MG63 (cell line): ENCODE data around the gene SHROOM3. TPM values are rescaled to one million over a fixed set of nuclear protein-coding genes. Genes with fewer than 3 reads are reported as not detected.
A peak's percentile ranks its signal among the peaks of the same experiment; 100 is the strongest.

Experiments used
- DNase-seq: peaks from one replicate; pipeline ENCODE4 v3.0.0-alpha.2; 2020
- H3K27me3 ChIP-seq: fragments of 250-450 bp; sonication (Bioruptor Pico); 2 replicates; pipeline ENCODE4 v1.5.1; 2020; ENCODE audit warnings: mild to moderate bottlenecking, moderate library complexity
- H3K36me3 ChIP-seq: fragments of 250-450 bp; sonication (Bioruptor Pico); 2 replicates; pipeline ENCODE4 v1.5.1; 2020; ENCODE audit warnings: mild to moderate bottlenecking, moderate library complexity
- H3K4me3 ChIP-seq: fragments of 250-450 bp; sonication (Bioruptor Pico); 2 replicates; pipeline ENCODE4 v1.5.1; 2020; ENCODE audit warnings: mild to moderate bottlenecking, moderate library complexity
- H3K9me3 ChIP-seq: fragments of 250-450 bp; sonication (Bioruptor Pico); 2 replicates; pipeline ENCODE4 v1.5.1; 2020; ENCODE audit warnings: mild to moderate bottlenecking, moderate library complexity
- total RNA-seq: library from RNA; depleted of rRNA; stranded (reverse); fragments of >200 nt; shearing (Covaris generic); gene quantifications from 2 replicates; pipeline ENCODE4 v1.2.3, GENCODE V29; 2014; ENCODE audit warnings: low replicate concordance

Gene SHROOM3
- total RNA-seq, 1 experiment from 2014 or later = 10.0 TPM

DNA sequence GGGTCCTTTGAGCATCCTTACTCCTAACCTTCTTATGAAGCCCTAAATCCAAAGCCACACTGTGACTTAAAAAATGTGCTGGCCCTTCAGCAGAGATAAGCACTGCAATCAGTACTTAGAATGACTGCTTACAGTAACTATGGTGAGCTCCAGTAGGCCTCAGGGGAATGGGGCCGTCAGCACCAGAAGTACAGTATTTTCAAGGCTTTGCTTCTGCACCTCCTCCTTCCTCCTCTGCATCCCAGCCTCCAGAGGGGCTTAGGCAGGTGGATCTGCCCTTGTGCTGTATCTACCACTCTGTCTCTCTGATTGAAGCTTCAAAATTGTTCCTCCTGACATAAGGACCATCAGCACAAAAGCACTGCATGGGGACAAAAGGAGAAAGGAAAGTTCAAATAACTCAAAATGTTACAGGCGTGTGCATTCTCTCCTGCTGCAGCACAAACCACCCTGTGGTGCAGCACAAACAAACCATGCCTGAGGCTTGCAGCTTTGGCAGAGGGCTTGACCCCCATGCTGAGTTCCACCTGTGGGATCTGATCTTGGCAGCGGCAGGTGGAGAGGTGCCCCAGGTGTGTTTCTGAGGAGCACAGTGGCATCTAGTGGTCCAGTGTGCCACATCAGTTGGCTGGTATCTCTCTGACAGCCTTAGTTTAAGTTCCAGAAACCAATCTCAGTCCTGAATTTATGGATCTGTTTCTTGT lies 298.2 kb downstream of the SHROOM3 start:
- H3K9me3 ChIP-seq = no peaks in the 10 kb centered on the region
- no peak for DNase-seq
- H3K4me3 ChIP-seq = no peak overlapping the region
- H3K36me3 ChIP-seq = 0 out of 2 replicates have a peak, but pooled peaks cover 2% of the 10 kb centered on the region
- H3K27me3 ChIP-seq = no peaks in the 10 kb centered on the region

DNA sequence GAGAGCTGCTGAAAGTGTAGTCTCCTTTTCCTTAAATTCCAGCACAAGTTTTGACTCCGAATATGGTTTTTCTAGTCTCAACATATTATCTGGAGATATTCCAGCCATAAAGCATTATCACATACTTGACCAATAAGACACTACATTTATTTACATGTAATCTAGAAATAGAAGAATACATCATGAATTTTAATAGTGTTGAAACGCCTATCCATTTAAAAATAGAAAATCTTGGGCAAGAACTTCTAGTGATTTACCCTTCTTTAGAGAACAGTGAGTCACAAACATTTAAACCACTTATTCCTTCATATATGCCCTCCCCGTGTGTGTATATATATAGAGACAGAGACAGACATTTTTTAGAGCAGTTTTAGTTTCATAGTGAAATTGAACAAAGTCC lies 301.4 kb downstream of the SHROOM3 start:
- H3K36me3 ChIP-seq = peaks cover 7% of the 10 kb centered on the region; the same call in 1 of the 2 replicates
- no peak for DNase-seq
- H3K9me3 ChIP-seq = no peaks in the 10 kb centered on the region
- H3K27me3 ChIP-seq = no peaks in the 10 kb centered on the region
- H3K4me3 ChIP-seq = no peak overlapping the region

DNA sequence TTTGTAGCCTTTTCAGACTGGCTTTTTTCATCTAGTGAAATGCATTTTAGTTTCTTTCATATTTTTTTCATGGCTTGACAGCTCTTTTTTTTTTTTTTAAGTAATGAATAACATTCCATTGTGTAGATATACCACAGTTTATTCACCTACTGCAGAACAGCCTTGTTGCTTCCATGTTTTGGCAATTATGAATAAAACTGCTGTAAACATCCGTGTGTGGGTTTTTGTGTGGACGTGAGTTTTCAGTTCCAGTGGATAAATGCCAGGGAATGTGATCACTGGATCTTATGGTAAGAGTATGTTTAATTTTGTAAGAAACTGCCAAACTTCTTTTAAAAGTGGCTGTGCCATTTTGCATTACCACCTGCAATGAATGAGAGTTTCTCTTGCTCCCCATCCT lies 302.2 kb downstream of the SHROOM3 start:
- Histone ChIP-seq H3K9me3 (no peaks in the 10 kb centered on the region), H3K4me3 (no peak overlapping the region), H3K27me3 (no peaks in the 10 kb centered on the region), H3K36me3 (peaks cover 7% of the 10 kb centered on the region; the same call in 1 of the 2 replicates)
- no peak for DNase-seq

DNA sequence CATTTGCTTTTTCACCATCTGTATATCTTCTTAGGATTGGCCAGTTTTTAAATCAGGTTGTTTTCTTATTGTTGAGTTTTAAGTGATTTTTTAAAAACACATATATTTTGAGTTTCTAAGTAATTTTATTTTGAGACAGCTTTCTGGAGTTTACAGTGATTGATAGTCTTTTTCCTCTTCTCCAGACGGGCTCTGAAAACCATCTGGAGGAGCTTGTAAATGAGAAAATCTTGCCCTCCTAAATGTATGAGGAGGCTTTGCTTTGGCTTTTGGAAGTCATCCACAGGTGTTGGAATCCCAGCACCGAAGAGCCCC lies 302.7 kb downstream of the SHROOM3 start:
- Histone ChIP-seq H3K4me3 (no peak overlapping the region), H3K36me3 (peaks cover 7% of the 10 kb centered on the region)

DNA sequence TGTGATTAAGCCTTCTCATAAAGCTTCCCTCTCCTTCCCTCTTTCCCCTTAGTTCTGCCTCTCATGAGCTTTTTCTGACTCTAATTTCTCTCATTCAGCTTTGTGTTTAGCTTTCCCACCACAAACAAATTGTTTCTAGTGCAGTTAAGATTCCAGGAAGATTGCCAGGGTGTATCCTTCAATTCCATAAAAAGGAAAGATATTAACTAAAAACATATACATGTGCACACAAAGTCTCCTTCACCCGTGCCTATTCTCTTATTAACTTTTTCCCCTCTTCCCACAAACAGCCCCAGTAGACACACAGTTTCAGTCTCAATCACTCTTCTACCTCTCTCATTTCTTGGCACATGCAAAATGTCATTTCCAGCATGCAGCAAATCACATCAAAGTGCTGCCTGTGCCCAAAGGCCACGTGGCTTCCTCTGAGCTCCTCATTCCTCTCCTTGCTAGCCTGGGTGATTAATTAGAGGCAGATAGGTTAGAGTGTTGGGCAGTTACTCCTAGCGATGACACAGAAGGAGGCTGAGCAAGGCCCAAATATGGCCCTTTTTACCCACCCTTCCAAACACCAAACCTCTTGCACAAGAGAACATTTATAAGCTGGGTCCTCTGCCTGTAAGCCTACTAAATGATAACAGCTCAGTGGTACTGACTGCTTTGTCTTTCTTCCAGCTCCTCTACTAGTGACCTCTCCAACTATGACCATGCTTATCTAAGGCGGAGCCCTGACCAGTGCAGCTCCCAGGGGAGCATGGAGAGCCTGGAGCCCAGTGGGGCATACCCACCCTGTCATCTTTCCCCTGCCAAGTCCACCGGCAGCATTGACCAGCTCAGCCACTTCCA lies 303.3 kb downstream of the SHROOM3 start:
- Histone ChIP-seq H3K36me3 (peaks cover 7% of the 10 kb centered on the region), H3K9me3 (no peaks in the 10 kb centered on the region), H3K4me3 (no peak overlapping the region), H3K27me3 (no peaks in the 10 kb centered on the region)
- peak; percentile 55 for DNase-seq

More for the DNA sequence above, 302.7 kb downstream of the SHROOM3 start:
- no peak for DNase-seq
- Histone ChIP-seq H3K27me3 (no peaks in the 10 kb centered on the region), H3K9me3 (no peaks in the 10 kb centered on the region)

DNA sequence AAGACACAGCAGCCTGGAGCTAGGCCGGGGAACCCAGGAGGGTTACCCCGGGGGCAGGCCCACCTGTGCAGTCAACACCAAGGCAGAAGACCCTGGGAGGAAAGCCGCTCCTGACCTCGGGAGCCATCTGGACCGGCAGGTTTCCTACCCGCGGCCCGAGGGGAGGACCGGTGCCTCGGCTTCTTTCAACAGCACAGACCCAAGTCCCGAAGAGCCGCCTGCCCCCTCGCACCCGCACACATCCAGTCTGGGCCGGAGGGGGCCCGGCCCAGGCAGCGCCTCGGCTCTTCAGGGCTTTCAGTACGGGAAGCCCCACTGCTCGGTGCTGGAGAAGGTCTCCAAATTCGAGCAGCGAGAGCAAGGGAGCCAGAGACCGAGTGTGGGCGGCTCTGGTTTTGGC lies 305.2 kb downstream of the SHROOM3 start:
- Histone ChIP-seq H3K36me3 (peaks cover 7% of the 10 kb centered on the region), H3K9me3 (no peaks in the 10 kb centered on the region), H3K4me3 (no peak overlapping the region), H3K27me3 (no peaks in the 10 kb centered on the region)
- no peak for DNase-seq

DNA sequence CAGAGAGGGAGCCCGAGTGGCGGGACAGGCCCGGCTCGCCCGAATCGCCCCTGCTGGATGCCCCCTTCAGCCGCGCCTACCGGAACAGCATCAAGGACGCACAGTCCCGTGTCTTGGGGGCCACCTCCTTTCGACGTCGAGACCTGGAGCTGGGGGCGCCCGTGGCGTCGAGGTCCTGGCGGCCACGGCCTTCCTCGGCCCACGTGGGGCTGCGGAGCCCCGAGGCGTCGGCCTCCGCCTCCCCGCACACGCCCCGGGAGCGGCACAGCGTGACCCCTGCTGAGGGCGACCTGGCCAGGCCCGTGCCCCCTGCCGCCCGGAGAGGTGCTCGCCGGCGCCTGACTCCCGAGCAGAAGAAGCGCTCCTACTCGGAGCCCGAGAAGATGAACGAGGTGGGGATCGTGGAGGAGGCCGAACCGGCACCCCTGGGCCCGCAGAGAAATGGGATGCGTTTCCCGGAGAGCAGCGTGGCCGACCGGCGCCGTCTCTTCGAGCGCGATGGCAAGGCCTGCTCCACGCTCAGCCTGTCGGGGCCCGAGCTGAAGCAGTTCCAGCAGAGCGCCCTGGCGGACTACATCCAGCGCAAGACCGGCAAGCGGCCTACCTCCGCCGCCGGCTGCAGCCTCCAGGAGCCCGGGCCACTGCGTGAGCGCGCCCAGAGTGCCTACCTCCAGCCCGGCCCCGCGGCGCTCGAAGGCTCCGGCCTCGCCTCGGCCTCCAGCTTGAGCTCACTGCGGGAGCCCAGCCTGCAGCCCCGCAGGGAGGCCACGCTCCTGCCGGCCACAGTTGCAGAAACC lies 306.0 kb downstream of the SHROOM3 start:
- Histone ChIP-seq H3K36me3 (peaks cover 7% of the 10 kb centered on the region), H3K27me3 (no peaks in the 10 kb centered on the region), H3K4me3 (no peak overlapping the region), H3K9me3 (no peaks in the 10 kb centered on the region)
- no peak for DNase-seq

DNA sequence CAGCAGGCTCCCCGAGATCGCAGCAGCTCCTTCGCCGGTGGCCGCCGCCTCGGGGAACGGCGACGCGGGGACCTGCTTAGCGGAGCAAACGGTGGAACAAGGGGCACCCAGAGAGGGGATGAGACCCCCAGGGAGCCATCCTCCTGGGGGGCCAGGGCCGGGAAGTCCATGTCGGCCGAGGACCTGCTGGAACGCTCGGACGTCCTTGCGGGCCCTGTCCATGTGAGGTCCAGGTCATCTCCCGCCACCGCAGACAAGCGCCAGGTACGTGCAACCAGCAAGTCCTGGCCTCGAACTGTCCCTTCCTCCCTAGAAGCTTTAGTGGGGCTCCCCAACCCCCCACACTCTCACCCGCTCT lies 306.6 kb downstream of the SHROOM3 start:
- Histone ChIP-seq H3K36me3 (peaks cover 7% of the 10 kb centered on the region), H3K27me3 (no peaks in the 10 kb centered on the region), H3K4me3 (no peak overlapping the region), H3K9me3 (no peaks in the 10 kb centered on the region)
- no peak for DNase-seq

DNA sequence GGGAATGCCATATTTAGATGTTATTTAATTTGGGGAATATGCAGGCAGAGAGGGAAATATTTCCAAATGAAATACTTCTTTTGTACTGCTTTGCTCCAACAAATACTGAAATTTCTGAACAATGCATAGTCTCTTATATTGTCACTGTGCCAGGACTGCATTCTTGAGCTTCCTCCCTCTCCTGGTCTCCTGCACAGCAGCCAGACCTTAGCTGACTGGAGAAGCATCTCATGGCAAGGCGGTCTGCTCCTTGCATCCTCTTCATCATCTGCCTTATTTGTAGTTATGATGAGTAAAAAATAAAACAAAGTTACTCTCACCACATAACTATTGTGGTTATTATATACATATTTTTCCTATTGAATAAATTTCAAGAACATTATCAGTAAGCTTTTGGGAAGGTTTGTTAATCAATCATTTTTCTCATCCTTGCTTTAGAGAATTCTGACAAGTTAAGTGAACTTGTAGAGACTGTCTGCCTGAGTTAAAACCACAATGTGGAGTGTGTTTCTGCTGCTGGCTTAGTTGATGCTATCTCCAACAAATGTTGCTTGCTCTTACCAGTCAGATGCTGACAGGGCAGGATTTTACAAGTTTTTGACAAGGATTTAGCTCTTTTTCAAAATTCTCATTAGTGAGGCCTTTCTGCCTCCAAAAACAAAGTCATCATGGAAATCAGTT lies 309.4 kb downstream of the SHROOM3 start:
- Histone ChIP-seq H3K27me3 (no peaks in the 10 kb centered on the region), H3K36me3 (peaks cover 7% of the 10 kb centered on the region), H3K4me3 (no peak overlapping the region), H3K9me3 (no peaks in the 10 kb centered on the region)
- peak; percentile 48 for DNase-seq

DNA sequence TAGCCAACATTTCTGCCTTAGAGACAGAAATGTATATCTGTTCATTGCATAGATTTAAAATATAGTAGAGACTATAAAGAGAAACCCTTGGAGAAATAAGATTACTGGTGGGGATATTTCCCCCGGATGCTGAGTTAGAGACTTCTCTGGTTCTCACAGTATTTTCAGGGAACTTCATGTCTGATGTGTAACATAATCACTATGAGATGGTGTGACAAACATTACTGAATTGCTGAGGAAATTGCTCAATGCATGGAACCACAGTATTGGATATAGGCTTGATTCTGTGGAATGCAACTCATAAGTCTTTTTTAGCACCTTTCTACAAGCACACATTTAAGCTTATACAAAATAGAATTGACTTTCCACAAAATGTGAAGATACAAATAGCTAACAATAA lies 310.2 kb downstream of the SHROOM3 start:
- DNase-seq = no peak

DNA sequence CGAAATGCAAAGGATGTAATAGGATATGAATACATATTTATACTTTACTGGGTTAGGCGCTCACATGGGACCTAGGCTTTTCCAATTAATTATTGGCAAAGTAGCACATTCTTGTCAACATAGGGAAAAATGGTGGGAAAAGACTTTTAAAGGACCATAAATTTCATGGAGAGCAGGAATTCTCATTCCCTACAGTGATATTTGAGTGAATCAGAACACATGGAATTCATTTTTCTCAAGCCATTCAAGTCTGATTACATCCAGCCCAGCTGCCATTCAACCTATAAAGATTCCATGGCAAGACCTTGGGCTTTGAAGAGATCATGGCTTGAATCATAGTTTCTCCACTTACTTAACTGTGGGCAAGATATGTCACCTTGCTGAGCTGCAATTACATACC lies 312.5 kb downstream of the SHROOM3 start:
- no peak overlapping the region for H3K4me3 ChIP-seq

More for the DNA sequence above, 310.2 kb downstream of the SHROOM3 start:
- Histone ChIP-seq H3K27me3 (no peaks in the 10 kb centered on the region), H3K9me3 (no peaks in the 10 kb centered on the region), H3K36me3 (peaks cover 6% of the 10 kb centered on the region), H3K4me3 (no peak overlapping the region)

DNA sequence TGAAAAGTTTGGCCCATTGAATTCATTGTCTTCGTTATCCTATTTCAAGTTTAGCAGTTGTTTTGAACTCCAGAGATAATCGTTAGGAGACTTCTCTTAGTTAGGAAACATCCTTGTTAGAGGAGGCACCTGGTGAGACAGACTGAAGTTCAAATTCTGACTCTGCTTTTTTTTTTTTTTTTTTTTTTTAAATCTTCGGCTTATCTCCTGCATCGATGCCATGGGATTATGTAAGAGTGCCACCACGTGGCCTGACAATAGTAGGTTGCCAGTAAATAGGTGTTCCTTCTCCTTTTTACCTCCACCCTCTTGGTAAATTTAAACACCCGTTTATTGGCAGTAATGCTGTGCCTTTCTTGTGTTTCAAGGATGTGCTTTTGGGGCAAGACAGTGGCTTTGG lies 313.6 kb downstream of the SHROOM3 start:
- Histone ChIP-seq H3K4me3 (no peak overlapping the region), H3K9me3 (peaks cover 7% of the 10 kb centered on the region; the same call in 1 of the 2 replicates), H3K27me3 (no peaks in the 10 kb centered on the region), H3K36me3 (peaks cover 19% of the 10 kb centered on the region)
- DNase-seq = no peak

More for the DNA sequence above, 312.5 kb downstream of the SHROOM3 start:
- no peak for DNase-seq
- Histone ChIP-seq H3K36me3 (peaks cover 19% of the 10 kb centered on the region), H3K27me3 (no peaks in the 10 kb centered on the region), H3K9me3 (peaks cover 7% of the 10 kb centered on the region; the same call in 1 of the 2 replicates)

DNA sequence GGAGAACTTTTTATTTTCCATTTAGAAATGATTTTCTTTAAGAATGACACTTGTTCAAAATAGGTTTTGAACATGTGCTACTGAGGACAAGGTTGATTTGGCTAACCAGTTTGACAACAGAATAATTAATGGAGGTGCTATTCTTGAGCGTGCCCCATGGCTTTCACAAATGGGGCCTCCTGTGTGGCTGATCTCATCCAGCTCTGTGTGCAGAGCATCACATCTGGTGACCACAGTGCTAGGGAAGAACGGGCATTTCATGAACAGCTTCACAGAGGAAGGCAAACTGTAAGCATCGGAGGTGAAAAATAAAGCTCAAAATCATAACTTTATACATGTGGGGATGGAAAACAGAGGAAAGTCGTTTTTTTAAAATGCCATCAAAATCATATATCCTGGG lies 314.3 kb downstream of the SHROOM3 start:
- H3K9me3 ChIP-seq = peaks cover 7% of the 10 kb centered on the region; the same call in 1 of the 2 replicates
- peaks cover 21% of the 10 kb centered on the region for H3K36me3 ChIP-seq
- DNase-seq = no peak
- H3K27me3 ChIP-seq = no peaks in the 10 kb centered on the region
- H3K4me3 ChIP-seq = no peak overlapping the region

DNA sequence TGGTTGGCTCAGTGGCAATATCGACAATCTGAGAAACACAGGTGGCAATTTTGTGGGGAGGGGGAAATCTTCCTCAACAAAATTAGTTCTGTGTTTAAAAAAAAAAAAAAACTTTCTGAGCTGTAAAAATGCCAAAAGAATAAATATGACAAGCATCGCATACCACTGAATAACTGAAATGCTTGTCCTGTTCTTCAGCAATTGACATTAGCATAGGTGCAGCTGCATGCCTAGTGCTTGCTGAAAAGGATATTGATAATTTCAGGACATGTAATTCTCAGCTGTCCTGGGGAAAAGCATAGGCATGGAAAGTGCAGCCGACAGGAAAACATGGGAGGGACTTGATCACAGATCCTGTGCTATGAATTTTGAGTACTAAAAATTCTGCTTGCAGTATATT lies 315.7 kb downstream of the SHROOM3 start:
- Histone ChIP-seq H3K4me3 (no peak overlapping the region), H3K36me3 (peaks cover 26% of the 10 kb centered on the region), H3K9me3 (peaks cover 7% of the 10 kb centered on the region; the same call in 1 of the 2 replicates), H3K27me3 (no peaks in the 10 kb centered on the region)
- no peak for DNase-seq

DNA sequence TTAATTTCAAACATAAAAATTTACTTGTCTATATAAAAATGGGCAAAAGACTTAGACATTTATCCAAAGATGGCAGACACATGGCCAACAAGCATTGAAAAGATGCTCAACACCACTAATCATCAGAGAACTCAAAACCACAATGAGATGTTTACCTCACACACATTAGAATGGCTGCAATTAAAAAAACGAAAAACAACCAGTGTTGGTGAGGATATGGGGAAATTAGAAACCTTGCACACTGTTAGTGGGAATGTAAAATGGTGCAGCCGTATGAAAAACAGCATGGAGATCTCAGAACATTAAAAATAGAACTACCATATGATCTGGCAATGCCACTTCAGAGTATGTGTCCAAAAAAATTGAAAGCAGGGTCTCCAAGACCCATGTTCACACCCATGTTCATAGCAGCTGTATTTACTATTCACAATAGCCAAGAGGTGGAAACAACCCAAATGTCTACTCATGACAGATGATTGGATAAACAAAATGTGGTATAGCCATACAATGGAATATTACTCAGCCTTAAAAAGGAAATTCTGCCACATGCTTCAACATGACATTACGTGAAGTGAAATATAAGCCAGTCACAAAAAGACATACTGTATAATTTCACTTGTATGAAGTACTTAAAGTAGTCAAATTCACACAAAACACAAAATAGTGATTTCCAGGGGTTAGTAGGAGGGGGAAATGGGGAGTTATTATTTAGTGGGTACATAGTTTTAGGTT lies 316.7 kb downstream of the SHROOM3 start:
- Histone ChIP-seq H3K36me3 (peaks cover 29% of the 10 kb centered on the region), H3K27me3 (no peaks in the 10 kb centered on the region), H3K4me3 (no peak overlapping the region), H3K9me3 (peaks cover 7% of the 10 kb centered on the region; the same call in 1 of the 2 replicates)
- DNase-seq = no peak
